Frontal cortex (tissue), 4 donors: ENCODE data around the gene DRICH1. TPM values are rescaled to one million over a fixed set of nuclear protein-coding genes. Genes with fewer than 3 reads are reported as not detected.
"Not testable (repeated sequence)": the region's sequence is repeated elsewhere in the genome, so short reads cannot be mapped to it uniquely, and the experiment has no call there.

Experiments
- DNase-seq, 2 donors: peaks; one replicate each; pipeline ENCODE4 v3.0.0; 2012; ENCODE audit warnings: low spot score in 2 of 2
- FAIRE-seq: peaks from 2 replicates; lab custom pipeline; 2012; peaks lifted over from hg19 to GRCh38; lab: Jason Lieb, UNC
- total RNA-seq: library from RNA; depleted of rRNA; stranded (reverse); fragments of >200 nt; gene quantifications from one replicate; pipeline ENCODE4 v1.2.3, GENCODE V29; 2014
- donor health status: control.
- donor health status: control.
- donor health status: control.

The DRICH1 gene
- total RNA-seq, 1 donor from 2014 or later: 0.82 TPM

- no peak for DNase-seq
- no peak for FAIRE-seq
These were observed 20.2 kb upstream of the DRICH1 start for GRCh38 chr22:23652286-23652685.

GRCh38 chr22:23651676-23652075 lies 19.6 kb upstream of the DRICH1 start:
- FAIRE-seq: no peak
- no peak for DNase-seq

- FAIRE-seq (no peak), DNase-seq (no peak)
These were observed 17.0 kb upstream of the DRICH1 start for GRCh38 chr22:23649071-23649501.

GRCh38 chr22:23646526-23646925 lies 14.4 kb upstream of the DRICH1 start:
- DNase-seq, FAIRE-seq: not testable (repeated sequence)

GRCh38 chr22:23640206-23640605 lies 8.1 kb upstream of the DRICH1 start:
- not testable (repeated sequence) for DNase-seq, FAIRE-seq

GRCh38 chr22:23639661-23640060 lies 7.5 kb upstream of the DRICH1 start:
- DNase-seq (no peak), FAIRE-seq (no peak)

GRCh38 chr22:23638611-23639010 lies 6.5 kb upstream of the DRICH1 start:
- FAIRE-seq: no peak

GRCh38 chr22:23635291-23635690 lies 3.2 kb upstream of the DRICH1 start:
- not testable (repeated sequence) for DNase-seq, FAIRE-seq

More at GRCh38 chr22:23638611-23639010, 6.5 kb upstream of the DRICH1 start:
- no peak for DNase-seq

- DNase-seq: not testable (repeated sequence)
These were observed 3.9 kb downstream of the DRICH1 start for GRCh38 chr22:23628056-23628743.

GRCh38 chr22:23627401-23628055 lies 4.6 kb downstream of the DRICH1 start:
- not testable (repeated sequence) for DNase-seq, FAIRE-seq

More at GRCh38 chr22:23628056-23628743, 3.9 kb downstream of the DRICH1 start:
- not testable (repeated sequence) for FAIRE-seq

- no peak for DNase-seq
- no peak for FAIRE-seq
These were observed 5.7 kb downstream of the DRICH1 start for GRCh38 chr22:23626286-23626975.

- FAIRE-seq: no peak
- DNase-seq: no peak
These were observed 9.5 kb downstream of the DRICH1 start for GRCh38 chr22:23622634-23623033.

GRCh38 chr22:23621916-23622315 lies 10.2 kb downstream of the DRICH1 start:
- FAIRE-seq, DNase-seq: not testable (repeated sequence)

GRCh38 chr22:23621082-23621780 lies 10.9 kb downstream of the DRICH1 start:
- FAIRE-seq (no peak), DNase-seq (no peak)

- DNase-seq (no peak), FAIRE-seq (no peak)
These were observed 18.7 kb downstream of the DRICH1 start for GRCh38 chr22:23613193-23613972.

- FAIRE-seq (no peak), DNase-seq (no peak)
These were observed 21.9 kb downstream of the DRICH1 start for GRCh38 chr22:23609983-23610781.

- DNase-seq (no peak), FAIRE-seq (no peak)
These were observed 23.5 kb downstream of the DRICH1 start for GRCh38 chr22:23608583-23608982.
